A673 (cell line): Measurements from ENCODE around the gene USP17L27. TPM values are rescaled to one million over a fixed set of nuclear protein-coding genes. Genes with fewer than 3 reads are reported as not detected.
"Not testable (repeated sequence)": the region's sequence is repeated elsewhere in the genome, so short reads cannot be mapped to it uniquely, and the experiment has no call there.

ENCODE experiments used
- BruUV-seq: library from RNA; stranded (reverse); fragments of 400-500 nt; replicated peaks from 2 replicates; lab custom pipeline; 2021; lab: Mats Ljungman, UMichigan
- CTCF ChIA-PET: fragments of 300-600 bp; sonication (Branson Sonifier 250); formaldehyde crosslinking; loops from one replicate; lab custom pipeline; 2022; ENCODE audit warnings: antibody characterized with exemption; lab: Charles Lee
- POLR2A ChIA-PET: fragments of 300-600 bp; sonication (Branson Sonifier 250); formaldehyde crosslinking; loops from one replicate; lab custom pipeline; 2022; ENCODE audit warnings: antibody characterized with exemption; ENCODE audit not compliant: low non-redundant PET; lab: Charles Lee
- DNase-seq: peaks from one replicate; pipeline ENCODE4 v3.0.0-alpha.2; 2015; ENCODE audit warnings: low spot score
- H3K27ac ChIP-seq: fragments of 200-600 bp; sonication (generic); 2 replicates; pipeline ENCODE4 v1.5.1; 2016; ENCODE audit warnings: mixed run types, low read depth, mild to moderate bottlenecking, mixed read lengths, antibody characterized with exemption, low read length; ENCODE audit not compliant: poor library complexity, severe bottlenecking
- H3K27me3 ChIP-seq: fragments of 200-600 bp; sonication (generic); replicated peaks from 2 replicates; pipeline ENCODE4 v1.6.1; 2017; ENCODE audit warnings: mixed run types, low read depth, mild to moderate bottlenecking, mixed read lengths, antibody characterized with exemption, low read length; ENCODE audit not compliant: insufficient read depth, poor library complexity
- H3K36me3 ChIP-seq: fragments of 200-600 bp; sonication (generic); 2 replicates; pipeline ENCODE4 v1.6.1; 2016; ENCODE audit warnings: mixed run types, mild to moderate bottlenecking, mixed read lengths, antibody characterized with exemption, low read length; ENCODE audit not compliant: insufficient read depth, poor library complexity, severe bottlenecking
- H3K4me1 ChIP-seq: fragments of 200-600 bp; sonication (generic); 2 replicates; pipeline ENCODE4 v1.6.1; 2017; ENCODE audit warnings: mixed run types, mild to moderate bottlenecking, mixed read lengths, antibody characterized with exemption, low read length; ENCODE audit not compliant: insufficient read depth, poor library complexity, severe bottlenecking
- H3K4me3 ChIP-seq: fragments of 200-600 bp; sonication (generic); 2 replicates; pipeline ENCODE4 v1.5.1; 2016; ENCODE audit warnings: low read depth, mixed run types, mild to moderate bottlenecking, mixed read lengths, low read length; ENCODE audit not compliant: poor library complexity, severe bottlenecking
- H3K9me3 ChIP-seq: fragments of 200-600 bp; sonication (generic); 2 replicates; pipeline ENCODE4 v1.6.1; 2016; ENCODE audit warnings: mixed run types, low read depth, mild to moderate bottlenecking, mixed read lengths, antibody characterized with exemption, low read length; ENCODE audit not compliant: poor library complexity, severe bottlenecking
- CTCF ChIP-seq: fragments of 300-800, 200-600 bp; sonication (generic); conservative IDR thresholded peaks from 2 replicates; pipeline ENCODE4 v1.5.1; 2017; ENCODE audit warnings: low read depth, mild to moderate bottlenecking, antibody characterized with exemption, low read length, moderate library complexity, mixed read lengths
- intact Hi-C: fragments of 100-400 bp; cut with micrococcal nuclease; formaldehyde crosslinking; loops from one replicate; pipeline ENCODE4 v1.10.0; 2022; ENCODE audit not compliant: unreplicated experiment
- total RNA-seq: library from RNA; stranded (reverse); gene quantifications from 2 replicates; pipeline ENCODE4 v1.2.3, GENCODE V29; 2021

The USP17L27 gene
- total RNA-seq, 1 experiment from 2014 or later = not detected

GRCh38 chr4:9350866-9351265 is 6.9 kb downstream of the USP17L27 start:
- H3K9me3 ChIP-seq, H3K4me1 ChIP-seq, H3K36me3 ChIP-seq, BruUV-seq, CTCF ChIA-PET, H3K27me3 ChIP-seq, H3K4me3 ChIP-seq, H3K27ac ChIP-seq, POLR2A ChIA-PET, intact Hi-C loops, DNase-seq: not testable (repeated sequence)

GRCh38 chr4:9353338-9353737 is 9.4 kb downstream of the USP17L27 start, which contains the start of gene USP17L29:
Gene USP17L29 (plus strand): TSS chr4:9353638. CDS start chr4:9353638, 0 bp downstream.
- intact Hi-C loops, CTCF ChIA-PET, H3K27me3 ChIP-seq, POLR2A ChIA-PET, H3K4me3 ChIP-seq, DNase-seq, H3K27ac ChIP-seq, H3K4me1 ChIP-seq, BruUV-seq, H3K9me3 ChIP-seq, H3K36me3 ChIP-seq: not testable (repeated sequence)

- POLR2A ChIA-PET, DNase-seq, CTCF ChIA-PET, H3K36me3 ChIP-seq, H3K4me1 ChIP-seq, H3K27ac ChIP-seq, intact Hi-C loops, H3K27me3 ChIP-seq, H3K9me3 ChIP-seq, BruUV-seq, H3K4me3 ChIP-seq: not testable (repeated sequence)
Measured at GRCh38 chr4:9362829-9363228, 18.9 kb downstream of the USP17L27 start, which contains the start of gene USP17L30. Gene USP17L30 (plus strand): TSS chr4:9363129. CDS start chr4:9363129, 0 bp downstream.

GRCh38 chr4:9379881-9380280 is 35.9 kb downstream of the USP17L27 start:
- H3K27ac ChIP-seq, intact Hi-C loops, H3K9me3 ChIP-seq, CTCF ChIA-PET, POLR2A ChIA-PET, DNase-seq, H3K36me3 ChIP-seq, BruUV-seq, H3K4me1 ChIP-seq, H3K27me3 ChIP-seq, H3K4me3 ChIP-seq: not testable (repeated sequence)

- H3K4me3 ChIP-seq, DNase-seq, H3K9me3 ChIP-seq, BruUV-seq, H3K4me1 ChIP-seq, H3K27ac ChIP-seq, CTCF ChIA-PET, H3K27me3 ChIP-seq, intact Hi-C loops, POLR2A ChIA-PET, H3K36me3 ChIP-seq: not testable (repeated sequence)
- peak; percentile 41; the same call in 1 of the 2 replicates for TF ChIP-seq CTCF
Measured at GRCh38 chr4:9381012-9381534, 37.1 kb downstream of the USP17L27 start.
